SK-N-MC (cell line): ENCODE measurements around the gene POLRMT.

Experiments
- EZH2 ChIP-seq: fragments of 200-600 bp; sonication (generic); IDR thresholded peaks from one replicate; pipeline ENCODE4 v1.6.1; 2017; ENCODE audit warnings: antibody characterized with exemption
- FOXP2 ChIP-seq: optimal IDR thresholded peaks from 2 replicates; pipeline ENCODE3; 2011; ENCODE audit warnings: mild to moderate bottlenecking, moderate library complexity; ENCODE audit not compliant: insufficient read depth; ENCODE audit errors: extremely low read length, control extremely low read depth
- POLR2AphosphoS5 ChIP-seq: IDR thresholded peaks from 2 replicates; pipeline ENCODE4 v1.6.1; 2012; ENCODE audit warnings: mild to moderate bottlenecking, low read depth, low read length, borderline replicate concordance

DNA sequence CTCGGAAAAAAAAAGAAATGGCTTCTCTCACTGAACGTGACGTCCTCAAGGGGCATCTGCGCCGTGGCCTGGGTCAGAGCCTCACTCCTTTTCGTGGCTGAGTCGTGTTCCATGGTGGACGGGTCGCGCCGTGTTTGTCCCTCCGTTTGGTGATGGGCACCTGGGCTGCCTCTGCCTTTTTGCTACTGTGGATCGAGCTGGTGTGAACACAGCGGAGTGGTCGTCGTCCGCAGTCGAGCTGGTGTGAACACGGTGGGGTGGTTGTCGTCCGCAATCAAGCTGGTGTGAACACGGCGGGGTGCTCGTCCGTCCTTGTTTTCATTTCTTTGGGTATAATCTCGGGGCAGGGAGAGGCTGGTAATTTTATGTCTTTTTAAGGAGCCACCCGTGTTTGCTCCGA is 32.0 kb downstream of the POLRMT start:
- TF ChIP-seq EZH2 (no peak), POLR2AphosphoS5 (no peak), FOXP2 (no peak)
